ENCODE results near the gene HSD17B14.

GRCh38 chr19:48819366-48819816 is 16.9 kb downstream of the HSD17B14 start:
- TF ChIP-seq, protein P1, sequence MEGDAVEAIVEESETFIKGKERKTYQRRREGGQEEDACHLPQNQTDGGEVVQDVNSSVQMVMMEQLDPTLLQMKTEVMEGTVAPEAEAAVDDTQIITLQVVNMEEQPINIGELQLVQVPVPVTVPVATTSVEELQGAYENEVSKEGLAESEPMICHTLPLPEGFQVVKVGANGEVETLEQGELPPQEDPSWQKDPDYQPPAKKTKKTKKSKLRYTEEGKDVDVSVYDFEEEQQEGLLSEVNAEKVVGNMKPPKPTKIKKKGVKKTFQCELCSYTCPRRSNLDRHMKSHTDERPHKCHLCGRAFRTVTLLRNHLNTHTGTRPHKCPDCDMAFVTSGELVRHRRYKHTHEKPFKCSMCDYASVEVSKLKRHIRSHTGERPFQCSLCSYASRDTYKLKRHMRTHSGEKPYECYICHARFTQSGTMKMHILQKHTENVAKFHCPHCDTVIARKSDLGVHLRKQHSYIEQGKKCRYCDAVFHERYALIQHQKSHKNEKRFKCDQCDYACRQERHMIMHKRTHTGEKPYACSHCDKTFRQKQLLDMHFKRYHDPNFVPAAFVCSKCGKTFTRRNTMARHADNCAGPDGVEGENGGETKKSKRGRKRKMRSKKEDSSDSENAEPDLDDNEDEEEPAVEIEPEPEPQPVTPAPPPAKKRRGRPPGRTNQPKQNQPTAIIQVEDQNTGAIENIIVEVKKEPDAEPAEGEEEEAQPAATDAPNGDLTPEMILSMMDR (conservative IDR thresholded peaks at IDR 0.05 in 1 of 2, IDR thresholded peaks at IDR 0.05 in 1 of 2; ENCODE audit: low read depth in 1 of 2, low read length in 2 of 2) = no peak
- TF ChIP-seq EZH2 (IDR thresholded peaks at IDR 0.05; ENCODE audit: low read length, missing control alignments) = no peak
